GM18870 (cell line): ENCODE data around the gene MSRB3.

Experiments
- ATAC-seq: cut with Tn5 transposase; IDR thresholded peaks from one replicate; pipeline ENCODE4 v1.9.1; 2021; ENCODE audit warnings: moderate library complexity; ENCODE audit not compliant: unreplicated experiment

The MSRB3 gene

GRCh38 chr12:65278576-65279368, at the start of gene MSRB3:
TSS of gene MSRB3 (plus strand) at chr12:65278683. CDS start at chr12:65308580, 29,897 bp downstream.
- ATAC-seq = no peak

GRCh38 chr12:65229441-65229840, 49.0 kb upstream of the MSRB3 start:
- no peak for ATAC-seq

- no peak for ATAC-seq
Measured at GRCh38 chr12:65232476-65233077, 45.9 kb upstream of the MSRB3 start.

GRCh38 chr12:65237153-65237552, 41.3 kb upstream of the MSRB3 start:
- ATAC-seq = no peak

GRCh38 chr12:65238609-65239008, 39.9 kb upstream of the MSRB3 start:
- ATAC-seq = no peak

GRCh38 chr12:65248656-65249633, 29.5 kb upstream of the MSRB3 start:
- no peak for ATAC-seq

GRCh38 chr12:65252515-65252914, 26.0 kb upstream of the MSRB3 start:
- no peak for ATAC-seq

GRCh38 chr12:65257986-65258385, 20.5 kb upstream of the MSRB3 start:
- no peak for ATAC-seq

- peak; percentile 78 for ATAC-seq
Measured at GRCh38 chr12:65259501-65259900, 19.0 kb upstream of the MSRB3 start.

GRCh38 chr12:65263777-65264176, 14.7 kb upstream of the MSRB3 start:
- no peak for ATAC-seq

- no peak for ATAC-seq
Measured at GRCh38 chr12:65266408-65266807, 12.1 kb upstream of the MSRB3 start.

GRCh38 chr12:65269603-65270002, 8.9 kb upstream of the MSRB3 start:
- ATAC-seq = no peak

GRCh38 chr12:65274602-65275272, 3.7 kb upstream of the MSRB3 start:
- no peak for ATAC-seq

GRCh38 chr12:65275627-65276026, 2.9 kb upstream of the MSRB3 start:
- ATAC-seq = no peak

GRCh38 chr12:65276916-65277530, 1.5 kb upstream of the MSRB3 start:
- no peak for ATAC-seq

- ATAC-seq = no peak
Measured at GRCh38 chr12:65277994-65278575, 398 bp upstream of the MSRB3 start.

GRCh38 chr12:65279369-65280112, 1.1 kb downstream of the MSRB3 start:
- no peak for ATAC-seq

GRCh38 chr12:65280306-65280705, 1.8 kb downstream of the MSRB3 start:
- no peak for ATAC-seq

- no peak for ATAC-seq
Measured at GRCh38 chr12:65282840-65283239, 4.4 kb downstream of the MSRB3 start.
